ENCODE measurements around the gene TBC1D5. TPM values are rescaled to one million over a fixed set of nuclear protein-coding genes. Genes with fewer than 3 reads are reported as not detected.

The TBC1D5 gene
- total RNA-seq, 1 donor from 2014 or later, result 75.6 TPM

DNA sequence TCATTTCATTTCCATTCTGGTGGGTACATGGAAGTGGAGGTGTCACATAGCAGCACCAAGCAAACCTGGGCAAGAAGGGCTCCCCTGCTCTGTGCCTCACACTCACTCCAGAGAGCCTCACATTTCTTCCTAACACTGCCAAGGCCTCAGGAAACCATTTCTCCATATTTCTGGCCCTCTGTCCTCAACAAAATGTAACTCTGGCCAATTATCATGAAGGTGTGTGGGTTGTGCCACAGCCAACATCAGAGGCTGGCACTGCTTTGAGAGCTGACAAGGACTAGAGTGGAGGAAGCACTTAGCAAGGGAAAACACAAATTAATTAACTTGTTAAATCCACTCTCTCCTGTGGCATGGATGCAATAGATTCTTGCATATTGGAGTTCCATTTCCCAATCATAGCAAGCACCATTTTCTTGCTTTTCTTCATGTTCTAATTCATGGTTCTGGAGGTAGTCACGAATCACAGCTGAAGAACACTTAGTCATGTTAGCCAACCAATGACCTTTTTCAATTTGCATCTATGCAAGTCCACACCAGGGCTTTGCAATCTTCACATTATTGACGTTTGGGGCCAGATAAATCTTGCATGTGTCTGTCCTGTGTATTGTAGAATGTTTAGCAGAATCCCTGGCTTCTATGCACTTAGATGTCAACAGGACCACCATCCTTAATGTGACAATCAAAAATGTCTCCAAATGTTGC lies 616.5 kb downstream of the TBC1D5 start:
- Histone ChIP-seq H3K27me3 (ENCODE audit: low read depth) (no peaks in the 10 kb centered on the region), H3K4me1 (no peaks in the 10 kb centered on the region), H3K27ac (no peak overlapping the region), H3K4me3 (no peak overlapping the region), H3K9me3 (no peaks in the 10 kb centered on the region), H3K36me3 (no peaks in the 10 kb centered on the region)
- intact Hi-C loops (cut with DNase I), result no loop called here
- TF ChIP-seq, protein P1, sequence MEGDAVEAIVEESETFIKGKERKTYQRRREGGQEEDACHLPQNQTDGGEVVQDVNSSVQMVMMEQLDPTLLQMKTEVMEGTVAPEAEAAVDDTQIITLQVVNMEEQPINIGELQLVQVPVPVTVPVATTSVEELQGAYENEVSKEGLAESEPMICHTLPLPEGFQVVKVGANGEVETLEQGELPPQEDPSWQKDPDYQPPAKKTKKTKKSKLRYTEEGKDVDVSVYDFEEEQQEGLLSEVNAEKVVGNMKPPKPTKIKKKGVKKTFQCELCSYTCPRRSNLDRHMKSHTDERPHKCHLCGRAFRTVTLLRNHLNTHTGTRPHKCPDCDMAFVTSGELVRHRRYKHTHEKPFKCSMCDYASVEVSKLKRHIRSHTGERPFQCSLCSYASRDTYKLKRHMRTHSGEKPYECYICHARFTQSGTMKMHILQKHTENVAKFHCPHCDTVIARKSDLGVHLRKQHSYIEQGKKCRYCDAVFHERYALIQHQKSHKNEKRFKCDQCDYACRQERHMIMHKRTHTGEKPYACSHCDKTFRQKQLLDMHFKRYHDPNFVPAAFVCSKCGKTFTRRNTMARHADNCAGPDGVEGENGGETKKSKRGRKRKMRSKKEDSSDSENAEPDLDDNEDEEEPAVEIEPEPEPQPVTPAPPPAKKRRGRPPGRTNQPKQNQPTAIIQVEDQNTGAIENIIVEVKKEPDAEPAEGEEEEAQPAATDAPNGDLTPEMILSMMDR (IDR thresholded peaks at IDR 0.05), result no peak
- DNase-seq, result no peak
- ATAC-seq, result no peak

DNA sequence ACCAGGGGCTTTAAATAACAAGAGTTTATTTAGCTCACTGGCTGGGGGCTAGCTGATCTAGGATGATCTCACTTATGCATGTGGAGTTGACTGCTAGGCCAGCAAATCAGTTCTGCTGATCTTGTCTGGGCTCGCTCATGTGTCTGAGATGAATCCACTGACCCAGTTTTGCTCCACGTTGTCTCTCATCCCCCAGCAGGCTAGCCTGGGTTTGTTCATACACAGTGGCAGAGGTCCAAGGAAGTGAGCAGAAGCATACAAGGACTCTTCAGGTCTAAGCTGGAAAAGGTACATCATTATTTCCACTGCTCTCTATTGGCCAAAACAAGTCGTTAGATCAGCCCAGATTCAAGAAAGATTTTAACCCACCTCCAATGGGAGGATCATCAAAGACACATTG lies 619.7 kb downstream of the TBC1D5 start:
- intact Hi-C loops (cut with DNase I), result no loop called here
- Histone ChIP-seq H3K36me3 (no peaks in the 10 kb centered on the region), H3K4me1 (no peaks in the 10 kb centered on the region), H3K9me3 (no peaks in the 10 kb centered on the region), H3K4me3 (no peak overlapping the region), H3K27ac (no peak overlapping the region), H3K27me3 (ENCODE audit: low read depth) (no peaks in the 10 kb centered on the region)
- no peak for DNase-seq
- TF ChIP-seq, protein P1 (IDR thresholded peaks at IDR 0.05), result no peak
- ATAC-seq, result no peak

GRCh38 chr3:17121336-17121735 lies 621.1 kb downstream of the TBC1D5 start:
- no peak for ATAC-seq
- Histone ChIP-seq H3K27ac (no peak overlapping the region), H3K36me3 (no peaks in the 10 kb centered on the region), H3K4me3 (no peak overlapping the region), H3K9me3 (no peaks in the 10 kb centered on the region), H3K4me1 (no peaks in the 10 kb centered on the region), H3K27me3 (ENCODE audit: low read depth) (no peaks in the 10 kb centered on the region)
- no peak for DNase-seq
- intact Hi-C loops (cut with DNase I), result no loop called here
- TF ChIP-seq, protein P1 (IDR thresholded peaks at IDR 0.05), result no peak

- H3K36me3 ChIP-seq, result no peaks in the 10 kb centered on the region
- H3K4me3 ChIP-seq, result no peak overlapping the region
- TF ChIP-seq, protein P1 (IDR thresholded peaks at IDR 0.05), result no peak
- intact Hi-C loops (cut with DNase I), result no loop called here
- H3K27ac ChIP-seq, result no peak overlapping the region
- ATAC-seq, result no peak
- no peak for DNase-seq
- no peaks in the 10 kb centered on the region for H3K27me3 ChIP-seq (ENCODE audit: low read depth)
- H3K9me3 ChIP-seq, result no peaks in the 10 kb centered on the region
- no peaks in the 10 kb centered on the region for H3K4me1 ChIP-seq
These were observed 622.3 kb downstream of the TBC1D5 start for GRCh38 chr3:17120115-17120514.

- H3K36me3 ChIP-seq, result no peaks in the 10 kb centered on the region
- DNase-seq (no peak), ATAC-seq (no peak)
- H3K4me3 ChIP-seq, result no peak overlapping the region
- no peak overlapping the region for H3K27ac ChIP-seq
- no peaks in the 10 kb centered on the region for H3K9me3 ChIP-seq
- TF ChIP-seq, protein P1 (IDR thresholded peaks at IDR 0.05), result no peak
- no peaks in the 10 kb centered on the region for H3K4me1 ChIP-seq
- intact Hi-C loops (cut with DNase I), result no loop called here
- H3K27me3 ChIP-seq (ENCODE audit: low read depth), result no peaks in the 10 kb centered on the region
These were observed 623.0 kb downstream of the TBC1D5 start for GRCh38 chr3:17119201-17120072.
